GM12878 (cell line): Measurements from ENCODE around the gene ASPDH. TPM values are rescaled to one million over a fixed set of nuclear protein-coding genes. Genes with fewer than 3 reads are reported as not detected.

ENCODE experiments used
- DPF2 ChIP-seq: fragments of 450-650 bp; IDR thresholded peaks from 2 replicates; pipeline ENCODE4 v1.6.1; 2017; ENCODE audit warnings: mild to moderate bottlenecking
- MAX ChIP-seq: IDR thresholded peaks from 2 replicates; pipeline ENCODE4 v1.6.1; 2012; ENCODE audit warnings: low read depth, low read length, improper control_type of control experiment
- PML ChIP-seq: IDR thresholded peaks from 2 replicates; pipeline ENCODE4 v1.6.1; 2012; ENCODE audit warnings: low read length, inconsistent platforms
- PRDM15 ChIP-seq: fragments of 450-650 bp; formaldehyde crosslinking; IDR thresholded peaks from 2 replicates; pipeline ENCODE4 v1.4.0; 2020; ENCODE audit warnings: mild to moderate bottlenecking, moderate library complexity
- ZBTB33 ChIP-seq: fragments of 450-650 bp; IDR thresholded peaks from 2 replicates; pipeline ENCODE4 v1.6.1; 2017; ENCODE audit warnings: mild to moderate bottlenecking
- ZNF274 ChIP-seq: IDR thresholded peaks from one replicate; pipeline ENCODE4 v1.8.0; 2011; ENCODE audit not compliant: insufficient read length, insufficient read depth
- polyA plus RNA-seq, 11 experiments: library from polyadenylated mRNA; depleted of rRNA in 4 of 11; unstranded in 6 of 11; stranded (reverse) in 5 of 11; fragments of >200 nt; fragmentation: Nextera tagmentation in 4 of 11; fragmentation: Illumina TruSeq in 1 of 11; extraction: Ambion mirVana in 4 of 11; extraction: Trizol in 1 of 11; gene quantifications; 1 replicate in 1 of 11; 2 replicates in 10 of 11; pipeline versions ENCODE4 v1.2.1 to v1.2.3, GENCODE V29; 2011 to 2016; ENCODE audit warnings: inconsistent platforms in 2 of 11, missing spikeins in 2 of 11, low read depth in 1 of 11
- total RNA-seq, 4 experiments: library from RNA; depleted of rRNA in 3 of 4; stranded (reverse); fragments of >200 nt in 3 of 4; fragmentation: Illumina TruSeq in 1 of 4; extraction: Trizol in 1 of 4; gene quantifications; 2 replicates each; pipeline versions ENCODE4 v1.2.1 to v1.2.3, GENCODE V29; 2013 to 2021
- TF ChIP-seq, protein P1 (sequence below): IDR thresholded peaks from 2 replicates; pipeline ENCODE4 v1.6.1; 2011; ENCODE audit warnings: low read depth, low read length, improper control_type of control experiment, borderline replicate concordance

The ASPDH gene
- total and polyA plus RNA-seq, 10 of the 15 experiments (the other 5 are each of a cell fraction or from before 2014, with no cell fraction given): not detected

GRCh38 chr19:50549059-50549926 lies 35.6 kb upstream of the ASPDH start (continued):
- TF ChIP-seq ZBTB33: no peak
- TF ChIP-seq, protein P1, sequence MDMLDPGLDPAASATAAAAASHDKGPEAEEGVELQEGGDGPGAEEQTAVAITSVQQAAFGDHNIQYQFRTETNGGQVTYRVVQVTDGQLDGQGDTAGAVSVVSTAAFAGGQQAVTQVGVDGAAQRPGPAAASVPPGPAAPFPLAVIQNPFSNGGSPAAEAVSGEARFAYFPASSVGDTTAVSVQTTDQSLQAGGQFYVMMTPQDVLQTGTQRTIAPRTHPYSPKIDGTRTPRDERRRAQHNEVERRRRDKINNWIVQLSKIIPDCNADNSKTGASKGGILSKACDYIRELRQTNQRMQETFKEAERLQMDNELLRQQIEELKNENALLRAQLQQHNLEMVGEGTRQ: no peak
- no peak for TF ChIP-seq PRDM15 (CRISPR knock-in tag)
- no peak for TF ChIP-seq ZNF274
- no peak for TF ChIP-seq DPF2
- TF ChIP-seq MAX: no peak
- TF ChIP-seq PML: no peak
